ENCODE data around the gene ABCC10. TPM values are rescaled to one million over a fixed set of nuclear protein-coding genes. Genes with fewer than 3 reads are reported as not detected.

ABCC10 gene
- total and polyA plus RNA-seq, 10 of the 15 experiments (the other 5 are each of a cell fraction or from before 2014, with no cell fraction given) = 0.80 to 18.2 (median 6.4) TPM

DNA sequence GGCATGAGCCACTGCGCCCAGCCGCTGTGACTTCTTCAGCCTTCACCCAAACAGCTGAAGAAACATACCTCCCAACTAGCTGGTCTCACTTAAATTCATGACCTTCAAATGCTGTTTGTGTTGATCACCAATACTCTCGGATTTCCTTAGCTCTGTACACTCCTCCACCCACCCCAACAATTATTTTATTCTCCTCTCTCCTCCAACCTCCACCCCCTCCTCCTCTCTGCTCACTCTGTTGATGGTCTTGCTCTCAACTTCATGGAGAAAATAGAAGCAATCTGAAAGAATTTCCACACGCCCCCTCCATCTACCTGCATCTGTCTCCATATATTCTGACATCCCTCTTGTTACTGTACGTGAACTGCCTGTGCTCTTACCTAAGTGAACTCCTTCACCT, 34.6 kb downstream of the ABCC10 start:
- Histone ChIP-seq H3K4me2 (ENCODE audit: control insufficient read depth, insufficient read depth) (no peak overlapping the region), H2AFZ (ENCODE audit: control insufficient read depth, low read depth, low read length) (no peak overlapping the region), H3K27ac (ENCODE audit: control insufficient read depth, insufficient read depth) (no peak overlapping the region), H4K20me1 (ENCODE audit: control insufficient read depth, insufficient read depth) (no peaks in the 10 kb centered on the region), H3K9me3 (replicated peaks; ENCODE audit: control insufficient read depth, insufficient read depth, low read length) (no peaks in the 10 kb centered on the region), H3K36me3 (ENCODE audit: control insufficient read depth in 2 of 2, insufficient read depth in 2 of 2, low read length in 1 of 2) (no peaks in the 10 kb centered on the region), H3K9ac (ENCODE audit: control insufficient read depth, insufficient read depth, low read length) (no peak overlapping the region), H3K4me3 (no peak overlapping the region), H3K4me1 (ENCODE audit: control insufficient read depth, insufficient read depth, low read length) (no peaks in the 10 kb centered on the region), H3K79me2 (ENCODE audit: control insufficient read depth, insufficient read depth, low read length) (no peaks in the 10 kb centered on the region), H3K27me3 (replicated peaks in 1 of 2; ENCODE audit: control insufficient read depth in 2 of 2, insufficient read depth in 2 of 2, low read length in 1 of 2) (no peaks in the 10 kb centered on the region)
- in situ Hi-C loops (cut with MboI) (no loop called here), intact Hi-C loops (cut with micrococcal nuclease; ENCODE audit: unreplicated experiment) (no loop called here)
- WGBS (ENCODE audit: insufficient coverage, insufficient replicate concordance, low lambda C conversion rate, missing lambda C conversion rate) = 31% methylated on average over 5 of the region's 5 CpGs
- SMC1A ChIA-PET (ENCODE audit: uncharacterized antibody, unreplicated experiment) = no interaction called here
- RAD21 ChIA-PET (ENCODE audit: unreplicated experiment) = no interaction called here
- DNase-seq (ENCODE audit: low read depth, low spot score) (no peak), FAIRE-seq (no peak), ATAC-seq (no peak)
- CTCF ChIA-PET = no interaction called here
- BruUV-seq (replicated peaks) = no TSS peak
- POLR2A ChIA-PET = interaction anchor here (1.4 kb wide), 1 partner anchor 16 kb away, joined by 3 read pairs; the partner anchor contains the start of gene TJAP1
- TF ChIP-seq SRF (IDR thresholded peaks at IDR 0.05; ENCODE audit: low read depth in 2 of 2, low read length in 2 of 2) = no peak
- TF ChIP-seq, protein P1, sequence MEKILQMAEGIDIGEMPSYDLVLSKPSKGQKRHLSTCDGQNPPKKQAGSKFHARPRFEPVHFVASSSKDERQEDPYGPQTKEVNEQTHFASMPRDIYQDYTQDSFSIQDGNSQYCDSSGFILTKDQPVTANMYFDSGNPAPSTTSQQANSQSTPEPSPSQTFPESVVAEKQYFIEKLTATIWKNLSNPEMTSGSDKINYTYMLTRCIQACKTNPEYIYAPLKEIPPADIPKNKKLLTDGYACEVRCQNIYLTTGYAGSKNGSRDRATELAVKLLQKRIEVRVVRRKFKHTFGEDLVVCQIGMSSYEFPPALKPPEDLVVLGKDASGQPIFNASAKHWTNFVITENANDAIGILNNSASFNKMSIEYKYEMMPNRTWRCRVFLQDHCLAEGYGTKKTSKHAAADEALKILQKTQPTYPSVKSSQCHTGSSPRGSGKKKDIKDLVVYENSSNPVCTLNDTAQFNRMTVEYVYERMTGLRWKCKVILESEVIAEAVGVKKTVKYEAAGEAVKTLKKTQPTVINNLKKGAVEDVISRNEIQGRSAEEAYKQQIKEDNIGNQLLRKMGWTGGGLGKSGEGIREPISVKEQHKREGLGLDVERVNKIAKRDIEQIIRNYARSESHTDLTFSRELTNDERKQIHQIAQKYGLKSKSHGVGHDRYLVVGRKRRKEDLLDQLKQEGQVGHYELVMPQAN (conservative IDR thresholded peaks at IDR 0.05) = no peak
- no peak for TF ChIP-seq SIX5 (IDR thresholded peaks at IDR 0.05; ENCODE audit: low read depth, low read length, severe bottlenecking)
- no peak for TF ChIP-seq CBFB (IDR thresholded peaks at IDR 0.05; ENCODE audit: low read depth)
- no peak for TF ChIP-seq RCOR1 (conservative IDR thresholded peaks at IDR 0.05; ENCODE audit: low read depth, low read length)
- TF ChIP-seq SREBF1 (IDR thresholded peaks at IDR 0.05; ENCODE audit: low read length) = no peak
- no peak for TF ChIP-seq ZBTB40 (IDR thresholded peaks at IDR 0.05; ENCODE audit: borderline replicate concordance)
- no peak for TF ChIP-seq GATAD2B (conservative IDR thresholded peaks at IDR 0.05; ENCODE audit: low read depth)
- no peak for TF ChIP-seq IKZF2 (IDR thresholded peaks at IDR 0.05)
- TF ChIP-seq TBL1XR1 (IDR thresholded peaks at IDR 0.05; ENCODE audit: low read depth, low read length) = no peak
- no peak for TF ChIP-seq SPI1 (IDR thresholded peaks at IDR 0.05; ENCODE audit: borderline replicate concordance, insufficient read depth, low read depth, low read length)
- TF ChIP-seq, protein P2, sequence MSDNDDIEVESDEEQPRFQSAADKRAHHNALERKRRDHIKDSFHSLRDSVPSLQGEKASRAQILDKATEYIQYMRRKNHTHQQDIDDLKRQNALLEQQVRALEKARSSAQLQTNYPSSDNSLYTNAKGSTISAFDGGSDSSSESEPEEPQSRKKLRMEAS (IDR thresholded peaks at IDR 0.05; ENCODE audit: low read depth, low read length) = no peak
- no peak for TF ChIP-seq JUNB (IDR thresholded peaks at IDR 0.05)
- TF ChIP-seq PBX3 (IDR thresholded peaks at IDR 0.05; ENCODE audit: insufficient replicate concordance, low read depth, low read length) = no peak
- TF ChIP-seq ZNF622 (IDR thresholded peaks at IDR 0.05) = no peak
- no peak for TF ChIP-seq CBX5 (IDR thresholded peaks at IDR 0.05; ENCODE audit: low read depth)
- TF ChIP-seq NFYB (IDR thresholded peaks at IDR 0.05; ENCODE audit: insufficient read depth, low read depth, low read length) = no peak

Measured in GM12878 (cell line).